Nephron progenitor cell (in vitro differentiated cells): ENCODE data around the gene MAPK8.
A peak's percentile ranks its signal among the peaks of the same experiment; 100 is the strongest.
"Not testable (repeated sequence)": the region's sequence is repeated elsewhere in the genome, so short reads cannot be mapped to it uniquely, and the experiment has no call there.

Source experiments
- DNase-seq: peaks from one replicate; pipeline ENCODE4 v3.0.0; 2021
- H3K27ac Mint-ChIP-seq: 2 replicates; pipeline ENCODE4 v1.8.0; 2021; ENCODE audit warnings: mild to moderate bottlenecking, moderate library complexity, mixed read lengths
- H3K27me3 Mint-ChIP-seq: 2 replicates; pipeline ENCODE4 v1.8.0; 2021; ENCODE audit warnings: mild to moderate bottlenecking, low read depth, mixed read lengths; ENCODE audit not compliant: poor library complexity
- H3K36me3 Mint-ChIP-seq: 2 replicates; pipeline ENCODE4 v1.8.0; 2021; ENCODE audit warnings: low read depth, mixed read lengths
- H3K4me1 Mint-ChIP-seq: 2 replicates; pipeline ENCODE4 v1.8.0; 2021; ENCODE audit warnings: mixed read lengths
- H3K4me3 Mint-ChIP-seq: 2 replicates; pipeline ENCODE4 v1.8.0; 2021; ENCODE audit warnings: mild to moderate bottlenecking, moderate library complexity, mixed read lengths
- H3K9me3 Mint-ChIP-seq: 2 replicates; pipeline ENCODE4 v1.8.0; 2021; ENCODE audit warnings: mild to moderate bottlenecking, moderate library complexity, mixed read lengths
- TF ChIP-seq, protein P1 (sequence below): fragments of 200-600 bp; sonication (generic); IDR thresholded peaks from 2 replicates; pipeline ENCODE4 v1.5.0; 2021; ENCODE audit warnings: antibody characterized with exemption

MAPK8 gene

GRCh38 chr10:48272682-48273081, 33.8 kb upstream of the MAPK8 start:
- no peak overlapping the region for H3K4me3 Mint-ChIP-seq
- H3K4me1 Mint-ChIP-seq = peaks cover 7% of the 10 kb centered on the region
- TF ChIP-seq, protein P1, sequence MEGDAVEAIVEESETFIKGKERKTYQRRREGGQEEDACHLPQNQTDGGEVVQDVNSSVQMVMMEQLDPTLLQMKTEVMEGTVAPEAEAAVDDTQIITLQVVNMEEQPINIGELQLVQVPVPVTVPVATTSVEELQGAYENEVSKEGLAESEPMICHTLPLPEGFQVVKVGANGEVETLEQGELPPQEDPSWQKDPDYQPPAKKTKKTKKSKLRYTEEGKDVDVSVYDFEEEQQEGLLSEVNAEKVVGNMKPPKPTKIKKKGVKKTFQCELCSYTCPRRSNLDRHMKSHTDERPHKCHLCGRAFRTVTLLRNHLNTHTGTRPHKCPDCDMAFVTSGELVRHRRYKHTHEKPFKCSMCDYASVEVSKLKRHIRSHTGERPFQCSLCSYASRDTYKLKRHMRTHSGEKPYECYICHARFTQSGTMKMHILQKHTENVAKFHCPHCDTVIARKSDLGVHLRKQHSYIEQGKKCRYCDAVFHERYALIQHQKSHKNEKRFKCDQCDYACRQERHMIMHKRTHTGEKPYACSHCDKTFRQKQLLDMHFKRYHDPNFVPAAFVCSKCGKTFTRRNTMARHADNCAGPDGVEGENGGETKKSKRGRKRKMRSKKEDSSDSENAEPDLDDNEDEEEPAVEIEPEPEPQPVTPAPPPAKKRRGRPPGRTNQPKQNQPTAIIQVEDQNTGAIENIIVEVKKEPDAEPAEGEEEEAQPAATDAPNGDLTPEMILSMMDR = no peak
- DNase-seq = no peak
- H3K27me3 Mint-ChIP-seq = peaks cover 7% of the 10 kb centered on the region
- H3K36me3 Mint-ChIP-seq = no peaks in the 10 kb centered on the region
- no peak overlapping the region for H3K27ac Mint-ChIP-seq
- peaks cover 1% of the 10 kb centered on the region for H3K9me3 Mint-ChIP-seq

DNA sequence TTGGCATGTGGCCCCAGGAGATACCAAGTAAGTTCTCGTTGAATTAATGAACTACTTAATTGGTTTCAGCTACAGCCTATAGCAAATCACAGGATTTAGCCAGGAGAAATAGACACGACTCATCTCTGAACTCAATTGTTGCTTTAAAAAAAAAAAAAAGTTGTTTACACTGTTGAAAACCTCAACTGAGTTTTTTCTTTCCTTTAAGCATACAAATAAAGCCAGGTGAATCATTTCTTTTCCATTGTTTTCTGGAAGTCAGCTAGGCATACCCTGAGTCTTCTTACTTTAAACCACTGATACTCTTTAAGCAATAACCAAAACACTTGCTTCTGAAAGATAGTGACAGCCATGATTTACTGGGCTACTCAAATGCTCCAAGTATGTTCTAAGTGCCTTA, 32.7 kb upstream of the MAPK8 start:
- Mint-ChIP-seq H3K4me1 (peaks cover 7% of the 10 kb centered on the region), H3K36me3 (no peaks in the 10 kb centered on the region), H3K9me3 (peaks cover 9% of the 10 kb centered on the region), H3K4me3 (no peak overlapping the region), H3K27me3 (peaks cover 7% of the 10 kb centered on the region), H3K27ac (no peak overlapping the region)
- TF ChIP-seq, protein P1 = no peak
- DNase-seq = no peak

- TF ChIP-seq, protein P1 = no peak
- Mint-ChIP-seq H3K27ac (peak within 1 kb of the TSS; percentile 78), H3K36me3 (no peaks in the 10 kb centered on the region), H3K9me3 (peaks cover 9% of the 10 kb centered on the region), H3K4me1 (peaks cover 7% of the 10 kb centered on the region), H3K27me3 (peaks cover 7% of the 10 kb centered on the region), H3K4me3 (no peak within 1 kb of the TSS)
- DNase-seq = no peak
Measured at GRCh38 chr10:48274636-48275035, 31.8 kb upstream of the MAPK8 start, which contains the start of gene FRMPD2. Gene FRMPD2 (minus strand): TSS chr10:48274696. CDS start chr10:48274567, 129 bp downstream.

DNA sequence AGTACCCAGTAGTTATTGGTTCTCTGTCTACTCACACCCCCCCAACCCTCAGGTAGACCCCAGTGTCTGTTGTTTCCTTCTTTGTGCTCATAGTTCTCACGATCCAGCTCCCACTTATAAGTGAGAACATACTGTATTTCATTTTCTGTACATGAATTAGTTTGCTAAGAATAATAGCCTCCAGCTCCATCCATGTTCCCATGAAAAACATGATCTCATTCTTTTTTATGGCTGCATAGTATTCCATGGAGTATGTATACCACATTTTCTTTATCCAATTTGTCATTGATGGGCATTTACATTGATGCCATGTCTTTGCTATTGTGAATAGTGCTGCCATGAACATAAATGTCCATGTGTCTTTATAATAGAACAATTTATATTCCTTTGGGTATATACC, 29.4 kb upstream of the MAPK8 start:
- H3K9me3 Mint-ChIP-seq = peaks cover 23% of the 10 kb centered on the region
- H3K4me1 Mint-ChIP-seq = peaks cover 7% of the 10 kb centered on the region
- peaks cover 7% of the 10 kb centered on the region for H3K27me3 Mint-ChIP-seq
- H3K4me3 Mint-ChIP-seq = no peak overlapping the region
- TF ChIP-seq, protein P1 = no peak
- no peak overlapping the region for H3K27ac Mint-ChIP-seq
- DNase-seq = no peak
- no peaks in the 10 kb centered on the region for H3K36me3 Mint-ChIP-seq

GRCh38 chr10:48279081-48279751, 27.3 kb upstream of the MAPK8 start:
- peaks cover 35% of the 10 kb centered on the region for H3K9me3 Mint-ChIP-seq
- no peak overlapping the region for H3K27ac Mint-ChIP-seq
- H3K27me3 Mint-ChIP-seq = peaks cover 5% of the 10 kb centered on the region

DNA sequence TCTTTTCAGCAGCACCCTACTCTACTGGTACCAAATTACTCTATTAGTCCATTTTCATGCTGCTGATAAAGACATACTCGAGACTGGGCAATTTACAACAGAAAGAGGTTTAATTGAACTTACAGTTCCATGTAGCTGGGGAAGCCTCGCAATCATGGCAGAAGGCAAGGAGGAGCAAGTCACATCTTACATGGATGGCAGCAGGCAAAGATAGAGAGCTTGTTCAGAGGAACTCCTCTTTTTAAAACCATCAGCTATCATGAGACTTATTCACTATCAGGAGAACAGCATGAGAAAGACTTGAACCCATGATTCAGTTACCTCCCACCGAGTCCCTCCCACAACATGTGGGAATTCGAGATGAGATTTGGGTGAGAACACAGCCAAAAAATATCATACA, 24.8 kb upstream of the MAPK8 start:
- Mint-ChIP-seq H3K9me3 (peaks cover 45% of the 10 kb centered on the region), H3K27me3 (peaks cover 14% of the 10 kb centered on the region), H3K4me1 (peaks cover 18% of the 10 kb centered on the region)
- not testable (repeated sequence) for H3K27ac Mint-ChIP-seq, H3K36me3 Mint-ChIP-seq, H3K4me3 Mint-ChIP-seq, DNase-seq

More at GRCh38 chr10:48279081-48279751, 27.3 kb upstream of the MAPK8 start:
- Mint-ChIP-seq H3K4me1 (peaks cover 7% of the 10 kb centered on the region), H3K36me3 (no peaks in the 10 kb centered on the region), H3K4me3 (no peak overlapping the region)
- DNase-seq = no peak
- TF ChIP-seq, protein P1 = no peak
